KOPT-K1 (cell line): ENCODE results near the gene CHFR.

ENCODE experiments used
- H3K27ac ChIP-seq: fragments of 200-600 bp; sonication (generic); 2 replicates; pipeline ENCODE4 v1.5.1; 2016; ENCODE audit warnings: antibody characterized with exemption, mild to moderate bottlenecking, low read depth, low read length; ENCODE audit not compliant: poor library complexity, severe bottlenecking
- H3K36me3 ChIP-seq: fragments of 200-600 bp; sonication (generic); 2 replicates; pipeline ENCODE4 v1.5.1; 2017; ENCODE audit warnings: antibody characterized with exemption, mild to moderate bottlenecking, low read length, moderate library complexity; ENCODE audit not compliant: insufficient read depth
- H3K9me3 ChIP-seq: fragments of 200-600 bp; sonication (generic); 2 replicates; pipeline ENCODE4 v1.5.1; 2017; ENCODE audit warnings: antibody characterized with exemption, low read length, mild to moderate bottlenecking; ENCODE audit not compliant: insufficient read depth, poor library complexity, severe bottlenecking

CHFR gene

DNA sequence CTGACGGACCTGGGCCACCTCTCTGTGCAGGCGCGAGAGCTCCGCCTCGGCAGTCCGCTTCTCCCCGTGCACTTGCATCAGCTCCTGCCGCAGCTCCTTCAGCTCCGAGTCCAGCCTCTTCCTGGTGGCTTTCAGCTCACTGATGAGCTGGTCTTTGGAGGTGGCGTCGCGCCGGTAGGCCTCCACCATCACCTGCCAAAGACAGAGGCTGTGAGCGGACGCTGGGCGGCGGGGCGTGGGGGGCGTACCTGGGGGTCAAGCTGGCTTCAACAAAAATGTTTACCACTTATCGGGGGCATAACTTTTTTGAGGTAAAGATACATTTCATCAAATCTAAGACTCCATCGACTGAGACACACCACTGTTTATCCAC lies 98.3 kb downstream of the CHFR start:
- Histone ChIP-seq H3K9me3 (no peaks in the 10 kb centered on the region), H3K27ac (no peak overlapping the region), H3K36me3 (peaks cover 94% of the 10 kb centered on the region)

DNA sequence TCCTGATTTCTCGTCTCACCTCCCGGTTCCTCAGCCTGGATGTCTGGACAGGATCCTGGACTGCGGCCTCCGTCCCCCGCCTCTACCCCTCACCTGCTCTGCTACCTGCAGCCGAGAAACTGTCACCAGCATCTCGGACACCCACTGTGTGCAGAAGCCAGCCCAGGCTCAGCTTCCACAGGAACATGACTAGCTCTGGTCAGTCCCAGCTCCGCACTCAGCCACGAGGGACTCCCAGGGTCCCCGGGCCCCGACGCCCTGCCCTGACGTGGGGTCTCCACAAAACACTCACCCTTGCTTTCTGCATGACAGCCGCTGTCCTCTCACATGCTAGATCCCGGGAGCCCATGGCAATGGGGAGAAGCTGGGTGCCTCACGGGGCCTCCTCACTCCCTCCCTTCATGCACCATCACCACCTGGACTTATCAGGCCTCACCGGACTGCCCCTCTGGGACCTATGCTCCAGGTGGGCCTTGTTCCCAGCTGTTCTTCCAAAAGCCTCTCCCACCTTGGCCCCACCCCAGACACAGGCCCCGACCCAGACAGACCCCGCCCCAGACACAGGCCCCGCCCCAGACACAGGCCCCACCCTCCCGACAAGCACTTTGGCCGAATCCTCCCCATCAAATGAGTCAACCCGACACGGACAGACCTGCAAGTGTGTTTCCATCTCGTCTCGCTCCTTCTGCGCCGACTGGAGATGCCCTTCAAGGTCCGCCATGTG lies 98.9 kb downstream of the CHFR start:
- Histone ChIP-seq H3K9me3 (no peaks in the 10 kb centered on the region), H3K27ac (no peak overlapping the region), H3K36me3 (peaks cover 94% of the 10 kb centered on the region)

DNA sequence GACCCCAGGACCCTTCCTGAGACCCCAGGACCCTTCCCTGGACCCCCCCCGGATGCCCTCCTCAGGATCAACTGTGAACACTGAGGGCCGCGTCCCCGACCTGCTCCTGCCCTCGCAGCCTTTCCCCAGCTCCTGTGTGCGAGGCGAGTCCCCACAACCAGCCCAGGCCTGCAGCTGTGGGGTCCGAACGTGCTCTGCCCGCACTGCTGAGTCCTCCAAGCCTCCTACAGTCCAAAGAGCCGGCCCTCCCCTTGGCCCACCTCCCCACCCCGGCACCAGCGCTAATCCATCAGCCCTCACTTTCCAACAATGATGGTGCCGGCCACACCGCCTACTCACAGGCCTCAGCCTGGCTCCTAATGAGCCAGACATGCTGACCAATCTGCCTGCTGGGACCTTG lies 99.5 kb downstream of the CHFR start:
- no peak overlapping the region for H3K27ac ChIP-seq
- peaks cover 97% of the 10 kb centered on the region for H3K36me3 ChIP-seq
- H3K9me3 ChIP-seq = no peaks in the 10 kb centered on the region

DNA sequence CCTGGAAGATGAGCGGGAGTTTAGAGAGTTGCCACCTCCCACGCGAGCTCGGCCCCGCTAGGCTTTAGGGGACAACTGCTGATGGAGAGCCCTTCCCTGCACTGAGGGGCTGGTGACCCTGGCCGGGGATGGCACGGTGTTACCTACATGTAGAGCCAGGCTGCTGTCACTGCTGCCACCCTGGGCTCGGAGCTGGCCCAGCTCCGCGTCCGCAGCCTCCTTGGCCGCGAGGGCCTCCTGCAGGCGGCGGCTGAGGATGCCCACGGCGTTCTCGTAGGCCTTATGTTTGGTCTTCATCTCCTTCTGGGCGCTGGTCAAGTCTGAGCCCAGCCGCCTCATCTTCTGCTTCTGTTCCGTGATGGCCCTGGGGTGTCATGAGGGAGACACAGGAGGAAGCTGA lies 101.2 kb downstream of the CHFR start:
- Histone ChIP-seq H3K36me3 (peaks cover 97% of the 10 kb centered on the region), H3K27ac (no peak overlapping the region), H3K9me3 (no peaks in the 10 kb centered on the region)

DNA sequence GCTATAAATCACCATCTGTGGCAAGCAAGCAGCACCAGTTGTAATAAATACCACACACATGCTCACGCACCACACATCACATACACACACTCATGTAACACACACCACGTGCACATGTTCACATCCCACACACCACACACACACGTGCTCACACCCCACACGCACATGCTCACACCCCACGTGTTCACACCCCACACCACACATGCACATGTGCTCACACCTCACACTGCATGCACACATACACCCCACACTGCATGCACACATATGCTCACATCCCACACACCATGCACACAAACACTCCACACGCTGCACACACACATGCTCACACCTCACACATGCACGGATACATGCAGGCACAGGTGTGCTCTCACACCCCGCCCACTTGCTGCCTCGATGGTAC lies 102.8 kb downstream of the CHFR start:
- peaks cover 97% of the 10 kb centered on the region for H3K36me3 ChIP-seq
- no peaks in the 10 kb centered on the region for H3K9me3 ChIP-seq
- no peak overlapping the region for H3K27ac ChIP-seq

DNA sequence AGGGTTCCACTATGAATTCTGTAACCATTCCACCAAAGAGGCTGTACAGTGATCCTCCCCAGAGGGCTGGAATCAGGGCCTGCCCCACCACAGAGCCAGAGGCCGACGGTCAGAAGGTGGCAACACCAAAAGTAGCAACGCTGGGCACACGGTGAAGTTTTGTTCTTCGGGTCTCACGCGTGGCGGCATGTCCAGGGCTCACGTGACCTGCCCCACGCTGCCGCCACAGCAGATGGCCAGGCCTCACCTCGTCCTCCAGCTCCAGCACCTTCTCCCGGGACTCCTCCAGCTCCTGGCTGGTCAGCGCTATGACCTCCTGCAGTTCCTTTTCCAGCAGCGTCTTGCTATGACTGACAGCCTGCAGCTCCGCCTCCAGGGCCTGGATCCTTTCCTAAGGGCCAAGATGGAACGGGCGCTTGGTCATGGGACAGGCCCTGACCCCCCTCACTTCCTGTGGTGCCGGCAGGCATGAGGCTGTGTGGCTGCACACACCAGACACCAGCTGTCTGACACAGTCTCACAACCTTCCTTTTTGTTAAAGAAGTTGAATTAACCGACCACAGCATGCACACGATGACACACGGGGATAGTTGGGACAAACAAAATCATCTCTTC lies 103.4 kb downstream of the CHFR start:
- Histone ChIP-seq H3K9me3 (no peaks in the 10 kb centered on the region), H3K36me3 (peaks cover 97% of the 10 kb centered on the region), H3K27ac (no peak overlapping the region)
